ENCODE data around the gene PIK3R4. TPM values are rescaled to one million over a fixed set of nuclear protein-coding genes. Genes with fewer than 3 reads are reported as not detected.
A peak's percentile ranks its signal among the peaks of the same experiment; 100 is the strongest.

Gene PIK3R4
- total RNA-seq (2014; rRNA removed; shearing (Covaris generic)) = 28.7 and 37.4 TPM in 2 replicates

DNA sequence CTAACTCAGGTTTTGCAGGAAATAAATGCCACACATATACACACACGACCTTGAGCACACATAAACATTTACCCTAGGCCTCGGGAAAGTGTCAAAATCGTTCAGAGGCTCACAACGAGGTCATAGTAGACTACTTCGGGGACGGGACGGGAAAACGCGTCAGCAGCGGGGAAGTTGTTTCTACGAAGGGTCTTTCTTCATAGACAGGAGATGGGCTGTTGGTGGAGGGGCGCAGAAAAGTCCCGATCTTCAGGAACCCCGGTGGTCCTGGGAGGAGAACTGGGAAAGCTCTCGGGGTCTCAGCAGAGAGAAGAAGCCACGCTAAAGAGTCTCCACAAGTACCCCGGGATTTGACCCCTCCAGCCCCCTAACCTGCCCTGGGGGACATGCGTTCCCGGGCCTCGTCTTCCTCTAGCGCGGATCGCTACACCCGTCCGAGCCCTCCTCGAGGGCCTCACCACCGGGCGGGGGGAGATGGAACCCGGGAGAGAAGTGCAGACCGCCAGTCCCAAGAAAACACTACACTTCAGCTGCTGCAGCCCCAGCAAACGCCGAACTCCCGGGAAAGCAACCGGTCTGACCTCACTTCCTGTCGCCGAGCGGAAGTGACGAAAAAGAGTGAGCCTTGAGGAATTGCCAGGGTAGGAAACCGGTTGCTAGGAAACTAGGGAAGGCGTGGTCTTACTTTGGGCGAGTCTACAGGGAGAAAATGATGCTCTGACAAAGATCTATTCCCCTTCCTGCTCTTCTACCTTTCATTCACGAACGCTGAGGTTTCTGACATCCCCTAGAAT is at the start of gene PIK3R4:
PIK3R4 (minus strand) TSS at position 584 of the 794 bp plus-strand sequence. CDS start 1,611 bp downstream, outside the sequence.
- peak; percentile 98 for DNase-seq (ENCODE audit: low spot score)

DNA sequence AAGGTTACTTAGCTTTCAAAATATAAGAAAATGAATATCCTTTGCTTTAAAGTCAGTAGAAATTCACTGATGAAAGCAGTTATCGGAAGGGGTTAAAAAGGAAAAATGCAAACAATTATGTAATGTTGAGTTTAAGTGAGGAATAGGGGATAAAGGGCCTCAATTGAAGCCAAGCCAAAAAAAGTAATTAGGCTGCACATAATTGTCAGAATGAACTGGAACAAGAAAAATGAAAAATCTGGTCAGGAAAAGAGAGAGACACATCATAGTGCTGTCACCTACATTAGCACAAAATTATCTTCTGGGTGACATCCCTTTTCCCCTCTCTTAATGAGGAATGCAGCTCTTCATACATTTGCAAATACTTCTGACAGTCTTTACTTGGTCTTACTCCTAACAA is 48.8 kb upstream of the PIK3R4 start:
- DNase-seq (ENCODE audit: low spot score) = no peak

DNA sequence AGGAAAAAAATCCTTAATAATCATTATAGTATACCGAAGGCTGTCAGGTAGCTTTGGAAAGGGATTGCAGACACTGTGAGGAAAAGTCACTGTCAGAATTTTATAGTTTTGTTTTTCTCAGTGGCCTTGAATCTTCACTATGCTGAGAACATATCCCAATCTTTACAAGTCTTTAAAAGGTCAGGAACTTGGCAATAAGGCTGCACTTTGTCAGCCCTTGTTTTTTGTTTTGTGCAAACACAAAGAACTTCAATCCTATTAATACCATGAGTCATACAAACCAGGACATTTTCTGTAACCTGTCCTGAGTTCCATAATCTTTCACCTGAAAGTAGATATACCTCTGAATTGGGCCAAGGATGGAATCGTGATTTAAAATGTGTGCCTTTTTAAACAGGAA is 45.6 kb upstream of the PIK3R4 start:
- no peak for DNase-seq (ENCODE audit: low spot score)

DNA sequence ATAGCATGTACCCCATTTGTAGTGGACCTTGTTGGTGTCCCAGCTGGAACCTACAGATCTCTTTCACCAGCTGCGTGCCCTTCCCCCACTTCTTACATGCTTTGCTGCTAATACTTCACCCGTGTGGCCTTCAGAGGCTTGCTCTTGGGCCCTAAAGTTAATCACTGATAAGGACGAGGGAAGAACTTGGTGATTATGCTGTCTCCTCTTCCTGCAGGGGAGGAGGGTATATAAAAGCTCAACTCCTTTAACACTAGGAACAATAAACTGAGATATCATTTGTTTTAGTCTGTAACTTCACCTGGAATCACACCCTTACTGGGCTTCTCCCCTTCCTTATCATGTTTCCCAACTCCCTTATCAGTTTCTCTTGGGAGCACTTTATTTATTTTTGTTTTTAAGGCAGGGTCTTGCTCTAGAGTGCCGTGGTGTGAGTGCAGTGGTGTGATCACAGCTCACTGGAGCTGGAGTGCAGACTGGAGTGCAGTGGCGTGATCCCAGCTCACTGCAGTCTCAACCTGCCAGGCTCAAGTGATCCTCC is 43.2 kb upstream of the PIK3R4 start:
- DNase-seq (ENCODE audit: low spot score) = no peak

DNA sequence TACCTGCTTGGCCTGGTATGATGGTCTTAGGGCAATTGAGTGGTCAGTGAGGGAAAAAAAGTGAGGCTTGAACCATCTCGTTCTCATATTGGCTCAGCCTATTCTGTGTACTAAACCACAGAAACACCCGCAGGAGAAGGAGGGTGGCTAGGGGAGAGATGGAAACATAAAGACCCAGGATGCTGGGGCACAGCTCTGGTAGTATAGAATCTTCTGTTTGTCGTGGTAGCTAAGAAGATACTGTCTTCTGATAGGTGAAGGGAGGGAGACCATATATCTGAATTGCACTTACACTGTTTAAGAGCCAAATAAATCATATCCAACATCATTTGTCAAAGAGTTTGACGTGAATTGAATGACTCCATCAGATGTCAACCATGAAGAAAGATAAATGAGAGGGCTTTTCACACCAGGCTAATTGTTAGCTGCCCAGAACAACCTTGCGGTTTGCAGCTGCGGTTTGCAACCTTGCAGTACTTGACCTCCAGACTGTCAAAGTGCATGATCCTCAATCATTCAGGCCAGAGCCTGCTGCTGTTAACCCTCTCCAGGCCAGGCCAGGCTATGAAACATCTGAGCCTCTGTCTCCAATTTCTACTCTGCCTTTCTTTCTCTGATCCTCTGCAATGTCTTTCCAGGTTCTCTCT is 40.9 kb upstream of the PIK3R4 start:
- no peak for DNase-seq (ENCODE audit: low spot score)

DNA sequence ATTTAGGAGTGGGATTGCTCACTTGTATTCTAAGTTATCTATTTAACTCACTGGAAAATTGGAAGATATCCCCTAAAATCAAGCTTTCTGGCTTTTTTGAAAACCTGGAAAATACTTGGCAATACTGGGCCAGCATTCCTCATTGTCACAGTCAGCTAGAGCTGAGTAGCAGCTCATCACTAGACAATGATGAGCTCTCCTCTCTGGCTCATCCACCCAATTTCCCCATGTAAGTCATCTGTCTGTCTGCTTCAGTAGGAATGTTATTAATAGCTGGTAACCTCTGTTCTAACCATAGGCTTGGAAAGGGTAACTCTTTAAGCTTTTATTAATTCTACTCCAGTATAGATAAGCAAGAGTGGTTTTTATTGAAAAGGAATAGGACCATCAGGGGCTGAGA is 39.7 kb upstream of the PIK3R4 start:
- no peak for DNase-seq (ENCODE audit: low spot score)

DNA sequence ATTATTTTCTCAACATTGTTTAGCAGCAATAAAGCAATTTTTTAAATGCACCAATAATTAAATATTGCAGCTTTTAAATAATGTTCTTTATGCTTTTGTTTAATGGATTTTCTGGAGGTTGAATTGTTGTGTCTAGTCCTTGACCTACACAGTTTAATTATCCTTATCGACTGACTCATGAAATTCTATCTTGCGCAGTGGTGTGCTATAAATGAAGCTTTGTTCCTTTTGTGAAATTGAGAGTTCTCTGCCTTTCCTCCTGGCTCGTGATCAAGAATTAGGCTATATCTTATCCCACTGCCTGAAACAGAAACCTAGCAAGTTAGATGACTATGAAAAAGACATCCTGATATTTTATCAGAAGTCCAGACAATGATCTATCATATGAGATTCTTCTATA is 37.0 kb upstream of the PIK3R4 start:
- no peak for DNase-seq (ENCODE audit: low spot score)

DNA sequence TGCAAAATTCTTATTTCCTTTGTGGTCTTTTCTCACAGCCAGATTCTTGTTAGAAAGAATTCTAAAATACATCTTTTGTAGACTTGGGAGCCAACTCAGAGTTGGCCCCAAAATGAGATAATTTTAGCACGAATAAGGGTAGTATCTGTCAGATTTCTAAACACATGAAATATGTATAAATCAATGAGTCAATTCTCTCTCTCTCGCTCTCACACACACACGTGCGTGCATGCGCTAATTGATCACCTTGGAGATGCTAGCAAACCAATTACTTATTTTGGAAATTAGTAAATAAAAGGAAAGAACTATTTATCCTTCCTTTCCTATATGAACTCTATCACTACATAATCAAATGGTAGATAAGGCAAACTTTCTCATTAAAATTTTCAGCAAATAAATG is 32.9 kb upstream of the PIK3R4 start:
- DNase-seq (ENCODE audit: low spot score) = no peak

DNA sequence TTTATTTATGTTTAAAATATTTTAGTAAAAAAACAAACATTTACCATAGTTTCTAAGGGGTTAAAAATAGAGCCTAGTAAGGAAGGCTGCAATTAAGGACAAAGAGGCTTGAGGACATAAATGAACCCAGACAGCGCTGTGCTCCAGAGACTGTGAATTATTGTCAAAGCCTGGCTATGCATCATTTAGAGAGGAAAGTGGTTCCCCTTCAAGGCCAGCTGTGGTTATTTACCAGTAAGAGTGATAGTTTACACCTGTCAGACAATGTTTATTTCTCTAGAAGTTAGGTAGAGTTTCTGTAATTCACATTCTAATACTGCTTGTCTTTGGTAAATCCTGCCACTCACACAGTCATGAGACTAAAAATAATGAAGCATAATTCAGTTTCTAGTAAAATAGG is 32.4 kb upstream of the PIK3R4 start:
- DNase-seq (ENCODE audit: low spot score) = no peak

DNA sequence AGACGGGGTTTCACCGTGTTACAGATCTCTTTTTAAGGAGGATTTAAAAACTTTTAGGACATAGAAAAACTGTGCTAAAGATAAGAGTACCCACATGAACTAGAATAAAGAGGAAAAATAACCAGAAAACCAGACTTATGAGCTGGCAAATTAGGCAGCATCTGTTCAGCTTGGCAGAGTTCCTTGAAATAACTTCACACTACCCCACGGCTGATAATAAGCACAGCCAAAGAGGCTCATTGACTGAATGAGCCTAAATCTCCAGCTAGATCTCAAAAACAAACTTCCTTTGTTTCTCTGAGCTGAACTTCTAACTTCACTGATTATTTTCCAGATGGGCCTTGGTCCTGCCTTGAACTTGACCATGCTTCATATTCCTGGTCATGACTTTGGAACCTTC is 26.7 kb upstream of the PIK3R4 start:
- no peak for DNase-seq (ENCODE audit: low spot score)

DNA sequence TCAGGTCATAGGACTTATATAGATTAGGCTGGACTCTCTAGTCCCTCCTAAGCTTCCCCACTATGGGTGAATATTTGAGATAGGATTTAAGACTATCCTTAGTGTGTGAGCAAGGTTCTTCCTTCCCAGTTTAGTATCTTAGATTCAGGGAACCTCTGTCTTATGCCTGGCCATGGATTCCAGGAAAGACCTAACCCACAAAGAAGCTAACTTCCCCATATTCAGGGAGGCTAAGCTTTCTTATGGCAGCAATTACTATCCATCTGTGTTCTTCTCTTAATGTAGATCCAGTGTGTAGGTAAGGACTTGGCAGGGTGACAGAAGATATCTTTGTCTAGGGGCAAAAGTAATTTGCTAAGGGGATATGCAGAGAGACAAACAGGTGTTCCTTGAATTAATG is 25.5 kb upstream of the PIK3R4 start:
- no peak for DNase-seq (ENCODE audit: low spot score)

DNA sequence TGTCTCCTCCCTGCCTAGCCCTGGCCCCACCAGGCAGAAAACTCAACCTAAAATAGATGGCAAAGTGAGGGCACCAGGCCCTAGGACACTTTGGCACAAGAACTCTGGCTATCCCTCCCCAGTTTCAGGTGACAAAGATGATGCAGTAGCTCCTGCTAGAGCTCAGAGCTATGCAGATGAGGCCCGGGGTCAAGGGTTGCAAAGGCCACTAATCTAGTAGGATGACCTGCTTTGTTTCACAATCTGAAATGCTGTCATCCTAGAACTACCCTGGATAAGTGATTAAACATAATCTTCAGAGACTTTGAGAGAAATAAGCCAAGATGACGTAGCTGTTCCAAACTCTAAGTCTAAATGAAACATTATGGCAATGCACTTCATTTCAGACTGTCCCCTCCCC is 24.0 kb upstream of the PIK3R4 start:
- no peak for DNase-seq (ENCODE audit: low spot score)

DNA sequence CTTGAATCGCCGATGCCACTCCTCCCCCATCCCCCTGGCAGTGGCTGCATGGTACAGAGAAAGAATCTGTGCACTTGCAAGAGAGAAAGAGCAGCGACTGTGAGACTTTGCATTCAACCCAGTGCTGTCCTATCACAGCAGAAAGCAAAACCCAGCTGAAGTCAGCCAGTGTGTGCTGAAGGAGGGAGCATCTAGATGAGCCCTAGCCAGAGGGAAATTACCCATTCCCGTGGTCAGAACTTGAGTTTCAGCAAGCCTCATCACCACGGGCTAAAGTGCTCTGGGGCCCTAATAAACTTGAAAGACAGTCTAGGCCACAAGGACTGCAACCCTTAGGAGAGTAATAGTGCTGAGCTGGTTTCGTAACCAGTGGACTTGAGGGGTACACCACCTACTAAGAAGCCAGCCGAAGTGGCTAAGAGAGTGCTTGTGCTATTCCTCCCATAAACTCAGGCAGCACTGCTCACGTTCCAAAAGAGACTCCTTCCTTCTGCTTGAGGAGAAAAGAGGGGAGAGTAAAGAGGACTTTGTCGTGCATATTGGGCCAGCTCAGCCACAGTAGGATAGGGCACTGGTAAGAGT is 15.2 kb upstream of the PIK3R4 start:
- DNase-seq (ENCODE audit: low spot score) = no peak

DNA sequence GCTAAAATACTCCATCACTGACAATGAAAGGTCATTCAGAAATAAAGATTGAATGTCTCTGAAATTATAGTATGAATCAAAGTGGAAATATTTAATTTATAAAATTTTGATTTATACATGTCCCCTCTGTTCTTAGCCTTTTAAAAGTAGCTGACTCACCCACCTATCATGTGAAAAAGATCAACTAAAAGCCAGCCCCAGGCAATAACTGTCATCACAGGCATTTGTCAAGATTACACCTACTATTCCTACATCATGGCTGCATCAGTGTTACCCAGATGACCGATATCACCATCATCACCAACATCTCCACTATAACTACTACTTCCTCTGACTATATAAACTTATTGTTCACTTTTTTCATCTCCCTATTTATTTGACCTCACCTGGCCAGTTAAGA is 14.3 kb upstream of the PIK3R4 start:
- no peak for DNase-seq (ENCODE audit: low spot score)

DNA sequence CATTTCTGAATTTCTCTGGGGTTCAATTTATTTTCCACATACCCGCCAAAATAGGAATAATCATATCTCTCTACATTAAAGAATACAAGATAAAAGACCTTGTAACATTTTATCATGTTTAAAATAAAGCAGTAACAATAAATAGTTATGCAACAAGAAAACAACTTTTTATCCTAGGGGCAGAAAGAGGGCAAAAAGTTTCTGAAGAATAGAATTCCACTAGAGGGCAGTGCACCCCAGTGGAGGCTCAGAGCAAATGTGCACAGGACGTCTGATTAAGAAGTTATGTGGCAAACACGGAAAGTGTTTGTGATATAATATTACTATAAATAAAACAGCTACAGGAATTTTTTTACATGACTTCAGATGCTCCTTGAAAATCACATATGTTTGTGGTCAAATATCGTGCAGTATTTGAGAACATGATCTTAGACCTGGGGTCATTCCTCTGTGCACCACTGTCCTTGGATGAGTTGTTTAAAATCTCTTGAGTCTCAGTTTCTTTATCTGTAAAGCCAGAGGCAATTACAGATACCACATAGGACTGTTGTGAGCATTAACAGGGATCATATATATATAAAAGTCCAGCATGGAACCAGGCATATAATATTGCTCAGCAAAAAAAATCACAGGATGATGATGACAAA is 13.2 kb upstream of the PIK3R4 start:
- DNase-seq (ENCODE audit: low spot score) = peak; percentile 80

DNA sequence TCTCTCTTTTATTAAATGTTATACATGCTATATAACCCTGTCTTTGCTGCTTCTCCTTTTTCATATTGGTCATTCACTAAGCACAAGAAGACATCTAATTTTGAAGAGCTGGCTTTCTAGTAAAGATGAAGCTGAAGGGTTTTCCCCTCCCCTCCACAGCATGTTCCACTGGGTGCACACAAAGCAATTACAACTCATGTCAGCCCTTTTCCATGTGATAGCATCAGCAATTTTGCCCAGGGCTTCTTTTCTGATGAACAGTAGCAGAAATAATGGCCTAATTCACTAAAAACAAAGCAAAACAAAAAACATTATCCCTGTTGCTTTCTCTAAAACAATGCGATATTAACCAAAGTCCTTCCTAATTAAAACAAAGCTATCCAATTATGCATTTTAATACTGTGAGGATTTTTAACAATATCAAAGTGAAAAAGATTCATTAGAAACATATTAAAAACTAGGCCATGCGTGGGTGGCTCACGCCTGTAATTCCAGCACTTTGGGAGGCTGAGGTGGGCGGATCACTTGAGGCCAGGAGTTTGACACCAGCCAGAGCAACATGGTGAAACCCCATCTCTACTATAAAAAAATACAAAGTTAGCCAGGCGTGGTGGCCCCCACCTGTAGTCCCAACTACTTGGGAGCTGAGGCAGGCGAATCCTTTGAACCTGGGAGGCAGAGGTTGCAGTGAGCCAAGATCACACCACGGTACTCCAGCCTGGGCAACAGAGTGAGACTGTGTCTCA is 12.2 kb upstream of the PIK3R4 start:
- no peak for DNase-seq (ENCODE audit: low spot score)

DNA sequence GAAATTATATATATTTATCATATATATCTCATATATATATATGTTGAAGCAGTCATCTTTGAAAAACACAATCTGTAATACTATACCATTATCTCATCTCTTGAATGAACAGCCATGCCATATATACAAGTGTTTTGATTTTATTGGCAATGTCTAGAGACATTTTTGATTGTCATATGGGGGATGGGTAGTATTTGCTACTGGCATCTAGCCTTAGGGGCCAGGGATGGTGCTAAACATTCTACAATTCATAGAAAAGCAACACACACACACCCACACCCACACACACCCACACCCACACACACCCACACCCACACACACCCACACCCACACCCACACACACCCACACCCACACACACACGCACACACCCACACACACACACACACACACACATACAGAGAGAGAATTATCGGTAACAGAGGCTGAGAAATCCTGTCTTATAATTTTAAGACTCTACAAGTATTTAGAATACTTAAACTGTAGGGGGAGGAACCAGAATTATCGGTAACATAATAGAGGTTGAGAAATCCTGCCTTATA is 11.1 kb upstream of the PIK3R4 start:
- DNase-seq (ENCODE audit: low spot score) = no peak

DNA sequence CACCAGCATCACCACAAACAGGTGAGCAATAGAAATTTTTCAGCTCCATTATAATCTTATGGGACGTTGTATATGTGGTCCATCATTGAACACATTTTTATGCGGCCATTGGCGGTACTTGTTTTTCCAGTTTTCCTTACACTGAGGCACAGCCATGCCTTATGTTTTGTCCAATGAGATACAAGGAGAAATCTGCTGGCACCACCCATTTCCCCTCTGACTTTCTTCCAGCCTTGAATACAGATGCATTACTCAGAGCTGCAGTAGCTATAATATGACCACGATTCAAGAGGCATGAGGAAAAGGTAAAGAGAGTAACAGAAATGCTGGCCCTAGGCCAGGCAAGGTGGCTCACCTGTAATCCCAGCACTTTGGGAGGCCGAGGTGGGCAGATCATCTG is 9.0 kb upstream of the PIK3R4 start:
- DNase-seq (ENCODE audit: low spot score) = peak; percentile 67

DNA sequence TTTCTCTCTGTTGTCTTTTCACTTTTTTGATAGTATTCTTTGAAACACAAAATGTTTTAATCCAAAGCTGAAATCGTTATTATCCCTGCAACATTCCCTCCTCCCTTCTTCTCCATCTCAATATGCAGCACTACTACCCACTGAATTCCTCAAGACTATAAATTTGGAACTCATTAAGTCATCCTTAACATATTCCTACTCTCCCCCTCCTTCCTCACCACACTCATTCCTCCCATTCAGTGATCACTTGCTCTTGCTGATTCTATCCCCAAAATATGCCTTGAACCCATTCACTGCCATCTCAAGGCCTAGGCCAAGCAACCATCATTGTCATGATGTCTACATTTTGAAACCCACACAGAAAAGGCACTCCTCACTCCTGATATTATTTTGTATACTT is 2.4 kb upstream of the PIK3R4 start:
- DNase-seq (ENCODE audit: low spot score) = no peak

DNA sequence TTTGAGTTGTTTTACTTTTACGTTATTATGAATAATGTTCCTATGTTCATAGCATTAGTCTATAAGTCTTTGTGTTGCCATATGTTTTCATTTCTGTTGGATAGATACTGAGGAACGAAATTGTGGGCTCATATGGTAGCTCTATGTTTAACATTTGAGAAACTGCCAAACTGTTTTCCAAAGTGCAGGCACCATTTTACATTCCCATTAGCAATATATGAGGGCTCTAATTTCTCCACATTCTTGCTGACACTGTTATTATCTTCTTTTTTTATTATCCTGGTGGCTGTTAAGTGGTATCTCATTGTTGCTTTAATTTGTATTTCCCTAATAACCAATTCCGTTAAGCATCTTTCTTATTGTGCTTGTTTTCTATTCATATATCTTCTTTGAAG is 1.8 kb upstream of the PIK3R4 start:
- peak; percentile 4 for DNase-seq (ENCODE audit: low spot score)

DNA sequence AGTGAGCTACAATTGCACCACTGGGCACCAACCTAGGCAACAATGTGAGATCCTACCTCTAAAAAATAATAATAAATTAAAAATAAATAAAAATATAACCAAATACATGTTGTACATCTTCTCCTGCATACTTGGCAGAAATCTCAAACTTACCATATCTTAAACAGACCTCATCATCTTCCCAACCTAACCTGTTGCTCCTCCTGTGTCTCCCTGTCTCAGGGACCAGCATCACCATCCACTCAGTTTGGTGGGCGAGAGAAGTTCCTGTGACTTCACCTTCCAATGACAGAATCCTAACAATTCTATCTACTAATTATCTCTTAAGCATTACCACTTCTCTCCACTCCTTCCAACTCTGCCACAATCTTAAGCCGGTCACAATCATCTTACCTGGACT is 3.3 kb downstream of the PIK3R4 start:
- no peak for DNase-seq (ENCODE audit: low spot score)

Data from HT-29 (cell line).